Measurements from ENCODE around the gene KCNRG.

DNA sequence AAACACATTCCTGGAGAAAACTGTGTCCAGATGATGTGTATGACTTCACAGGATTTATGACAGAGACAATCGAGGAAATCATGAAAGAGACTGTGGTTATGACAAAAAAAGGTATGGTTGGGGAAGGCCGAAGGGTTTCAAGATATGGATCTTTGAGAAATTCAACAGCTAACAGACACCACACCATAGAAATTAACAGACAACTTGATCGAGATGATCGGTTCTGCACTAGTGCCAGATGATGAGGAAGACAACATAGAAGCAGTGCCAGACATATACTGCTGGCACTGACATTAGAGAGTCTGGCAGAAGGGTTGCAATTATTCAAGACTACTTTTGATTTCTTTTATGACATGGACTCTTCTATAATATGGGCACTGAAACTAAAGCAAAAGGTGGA is 37.2 kb downstream of the KCNRG start:
- TF ChIP-seq POLR2AphosphoS5 (IDR thresholded peaks at IDR 0.05; ENCODE audit: low read depth, low read length) (0 out of 2 replicates have a peak, but pooled peaks have one; percentile 17), POLR2A (IDR thresholded peaks at IDR 0.05; ENCODE audit: low read depth, low read length) (no peak), TAF1 (IDR thresholded peaks at IDR 0.05; ENCODE audit: borderline replicate concordance, low read depth, low read length) (no peak)
